Naive thymus-derived CD4-positive, alpha-beta T cell (primary cell): Measurements from ENCODE around the gene DCTD. TPM values are rescaled to one million over a fixed set of nuclear protein-coding genes. Genes with fewer than 3 reads are reported as not detected.

Experiments used
- ATAC-seq: fragments of 150-1000 bp; cut with Tn5 transposase; 2 replicates; pipeline ENCODE4 v1.10.0; 2021; ENCODE audit warnings: mild to moderate bottlenecking, moderate library complexity
- CTCF ChIA-PET: fragments of 350-600 bp; sonication (Branson Sonifier 250); formaldehyde crosslinking; loops from one replicate; lab custom pipeline; 2021; ENCODE audit warnings: antibody characterized with exemption; lab: Charles Lee
- POLR2A ChIA-PET: fragments of 350-600 bp; sonication (Branson Sonifier 250); formaldehyde crosslinking; loops from one replicate; lab custom pipeline; 2021; ENCODE audit warnings: antibody characterized with exemption, inconsistent platforms; lab: Charles Lee
- DNase-seq, 9 donors: peaks; one replicate each; pipeline versions ENCODE4 v3.0.0 to v3.0.0-alpha.2; 2020 to 2022; ENCODE audit warnings: mixed read lengths in 1 of 9
- H3K27ac ChIP-seq: one replicate; pipeline ENCODE4 v1.7.0; 2013; ENCODE audit warnings: mild to moderate bottlenecking, low read depth, low read length, moderate library complexity
- H3K27me3 ChIP-seq, 2 donors: one replicate each; pipeline ENCODE4 v1.7.0; 2013; ENCODE audit warnings: low read length in 2 of 2, mild to moderate bottlenecking in 2 of 2, moderate library complexity in 2 of 2; ENCODE audit not compliant: control insufficient read depth in 2 of 2, insufficient read depth in 2 of 2
- H3K36me3 ChIP-seq, 3 experiments: 1 replicate in 2 of 3; 2 replicates in 1 of 3; pipeline ENCODE4 v1.7.0; 2013; ENCODE audit warnings: low read length in 3 of 3, mild to moderate bottlenecking in 3 of 3, moderate library complexity in 1 of 3; ENCODE audit not compliant: insufficient read depth in 3 of 3, control insufficient read depth in 2 of 3
- H3K4me1 ChIP-seq, 2 donors: one replicate each; pipeline ENCODE4 v1.7.0; 2013; ENCODE audit warnings: low read length in 2 of 2, mild to moderate bottlenecking in 2 of 2, moderate library complexity in 1 of 2; ENCODE audit not compliant: control insufficient read depth in 2 of 2, insufficient read depth in 2 of 2
- H3K4me3 ChIP-seq: 2 replicates; pipeline ENCODE4 v1.7.0; 2013; ENCODE audit warnings: mild to moderate bottlenecking, low read length
- H3K9me3 ChIP-seq, 3 experiments: 1 replicate in 2 of 3; 2 replicates in 1 of 3; pipeline ENCODE4 v1.7.0; 2013; ENCODE audit warnings: low read length in 3 of 3; ENCODE audit not compliant: control insufficient read depth in 2 of 3
- H3K27ac Mint-ChIP-seq, 9 donors: one replicate each; pipeline ENCODE4 v1.8.0; 2020 to 2022; ENCODE audit warnings: mixed read lengths in 9 of 9, mild to moderate bottlenecking in 8 of 9, moderate library complexity in 5 of 9, inconsistent platforms in 2 of 9
- H3K27me3 Mint-ChIP-seq, 5 donors: one replicate each; pipeline ENCODE4 v1.8.0; 2021 to 2022; ENCODE audit warnings: mixed read lengths in 5 of 5, mild to moderate bottlenecking in 1 of 5
- H3K36me3 Mint-ChIP-seq, 5 donors: one replicate each; pipeline ENCODE4 v1.8.0; 2020 to 2022; ENCODE audit warnings: mixed read lengths in 5 of 5, mild to moderate bottlenecking in 3 of 5, inconsistent platforms in 1 of 5
- H3K4me1 Mint-ChIP-seq, 7 donors: one replicate each; pipeline ENCODE4 v1.8.0; 2020 to 2022; ENCODE audit warnings: mixed read lengths in 7 of 7, mild to moderate bottlenecking in 3 of 7, inconsistent platforms in 1 of 7
- H3K4me3 Mint-ChIP-seq, 10 donors: one replicate each; pipeline ENCODE4 v1.8.0; 2020 to 2022; ENCODE audit warnings: mild to moderate bottlenecking in 10 of 10, mixed read lengths in 10 of 10, moderate library complexity in 6 of 10, inconsistent platforms in 2 of 10
- H3K9me3 Mint-ChIP-seq, 11 donors: one replicate each; pipeline ENCODE4 v1.8.0; 2020 to 2022; ENCODE audit warnings: mixed read lengths in 11 of 11, mild to moderate bottlenecking in 4 of 11, inconsistent platforms in 1 of 11, moderate library complexity in 1 of 11
- intact Hi-C, 2 donors: fragments of 100-400 bp; cut with micrococcal nuclease; formaldehyde crosslinking; loops; one replicate each; pipeline ENCODE4 v1.15.1; 2023
- polyA plus RNA-seq, 2 donors: library from polyadenylated mRNA; unstranded; fragments of 300-500 nt; fragmentation: Illumina TruSeq; gene quantifications; one replicate each; pipeline ENCODE4 v1.2.3, GENCODE V29; 2021
- total RNA-seq, 6 experiments: library from RNA in 5 of 6; stranded (reverse) in 5 of 6; gene quantifications; 1 replicate in 5 of 6; 2 replicates in 1 of 6; pipeline ENCODE4 v1.2.3 and lab custom pipeline; 2021 to 2026

The DCTD gene
- total and polyA plus RNA-seq, 7 experiments from 2014 or later, result 61.4 to 84.7 (median 70.6) TPM

DNA sequence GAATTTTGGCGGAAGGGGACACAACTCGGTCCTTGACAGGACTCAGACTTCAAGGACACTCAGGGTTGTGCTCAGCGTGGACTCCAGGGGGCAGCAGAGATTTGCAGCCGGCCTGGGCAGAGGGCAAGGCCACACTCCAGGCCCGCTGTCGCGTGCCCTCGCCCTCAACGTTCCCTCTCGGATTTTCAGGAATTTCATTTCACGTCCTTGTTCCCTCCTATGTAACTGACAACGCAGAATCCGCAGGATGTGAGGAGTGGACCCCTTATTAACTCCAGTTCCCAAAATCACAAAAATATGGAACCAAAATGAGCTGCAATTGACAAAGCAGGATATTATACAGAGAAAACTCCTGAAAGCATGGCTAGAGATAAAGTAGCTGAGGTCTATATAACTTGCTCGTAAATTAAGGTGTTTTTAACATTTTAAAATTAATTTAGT is 21.0 kb upstream of the DCTD start:
- Histone ChIP-seq H3K4me3 (no peak overlapping the region), H3K9me3 (no peaks in the 10 kb centered on the region), H3K4me1 (no peaks in the 10 kb centered on the region), H3K27ac (no peak overlapping the region), H3K27me3 (no peaks in the 10 kb centered on the region), H3K36me3 (no peaks in the 10 kb centered on the region)
- peak; percentile 96 for ATAC-seq
- Mint-ChIP-seq H3K9me3 (no peaks in the 10 kb centered on the region), H3K4me1 (peaks cover 0 to 4% (median 0%) of the 10 kb centered on the region in 7 donors), H3K27me3 (peaks cover 12 to 27% (median 15%) of the 10 kb centered on the region in 5 donors), H3K27ac (no peak overlapping the region), H3K4me3 (peak overlapping the region in 1 of 10 donors; percentile 21), H3K36me3 (no peaks in the 10 kb centered on the region)
- ChIA-PET CTCF (interaction anchor here (0.5 to 3.1 kb wide), 10 partner anchors 11 to 442 kb away, joined by 3 to 16 read pairs (median 4); no protein-coding TSS in a partner anchor), POLR2A (no interaction called here)
- intact Hi-C loops, result loop anchor here (1.0 to 10.0 kb wide), 7 partner anchors 21 to 469 kb away; partner anchors contain the start of gene DCTD (in 1 of the 2)
- DNase-seq, result peak; percentile 26 to 76 (median 48)

DNA sequence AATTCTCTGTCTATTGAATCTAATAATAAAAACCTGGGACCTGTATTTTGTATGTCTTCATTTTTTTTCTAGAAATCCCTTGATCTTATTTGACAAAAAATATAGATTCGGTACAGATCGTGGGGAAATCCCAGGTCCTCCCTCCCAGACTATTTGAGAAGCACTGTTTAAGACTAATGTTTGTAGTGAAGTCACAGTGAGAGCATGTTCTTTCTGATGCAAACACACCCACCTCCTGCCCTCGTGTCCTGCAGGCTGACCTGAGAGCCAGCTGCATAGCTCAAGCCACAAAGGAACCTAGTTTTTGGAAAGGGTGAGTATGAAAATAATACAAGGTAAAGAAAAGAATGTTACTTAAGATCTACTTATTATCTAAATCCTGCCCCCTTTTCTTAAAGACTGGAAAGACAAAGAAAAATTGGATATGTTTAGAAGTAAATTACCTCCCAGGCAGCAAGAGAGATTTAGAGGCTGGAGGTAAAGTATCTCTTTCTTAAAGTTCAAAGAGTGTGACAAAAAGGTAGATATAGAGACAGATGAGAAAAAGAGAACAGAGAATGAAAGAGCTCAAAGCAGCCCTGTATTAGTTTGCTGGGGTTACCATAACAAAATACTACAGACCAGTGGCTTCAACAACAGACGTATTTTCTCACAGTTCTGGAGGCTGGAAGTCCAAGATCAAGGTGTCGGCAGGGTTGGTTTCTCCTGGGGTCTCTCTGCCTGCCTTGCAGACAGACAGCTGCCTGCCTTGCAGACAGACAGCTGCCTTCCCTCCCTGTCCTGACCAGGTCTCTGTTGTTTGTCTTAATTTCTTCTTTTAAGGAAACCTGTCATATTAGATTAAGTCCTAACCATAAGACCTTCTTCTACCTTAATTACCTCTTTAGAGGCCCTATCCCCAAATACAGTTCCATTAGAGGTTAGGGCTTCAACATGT is 20.4 kb upstream of the DCTD start:
- DNase-seq, result no peak

DNA sequence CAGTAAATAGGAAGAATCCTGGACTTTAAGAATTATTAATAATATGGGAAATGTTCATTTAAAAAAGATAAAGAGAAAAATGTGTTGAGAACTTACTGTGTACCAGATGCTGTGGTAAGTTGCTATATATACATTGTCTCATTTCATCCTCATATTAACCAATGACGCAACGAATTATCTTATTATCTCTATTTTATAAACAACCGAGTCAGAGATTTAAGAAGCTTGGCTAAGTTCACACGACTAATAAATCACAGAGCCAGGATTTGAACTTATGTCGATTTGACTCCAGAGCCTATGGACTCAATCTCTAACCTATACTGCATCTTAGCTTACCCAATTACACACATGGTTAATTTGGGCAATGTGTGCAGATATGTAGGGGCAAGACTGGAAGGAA is 15.5 kb upstream of the DCTD start:
- no peaks in the 10 kb centered on the region for H3K9me3 ChIP-seq
- no peak for ATAC-seq
- DNase-seq, result no peak
- no peaks in the 10 kb centered on the region for H3K27me3 ChIP-seq
- Mint-ChIP-seq H3K4me1 (no peaks in the 10 kb centered on the region), H3K27ac (no peak overlapping the region), H3K4me3 (no peak overlapping the region), H3K9me3 (no peaks in the 10 kb centered on the region), H3K36me3 (no peaks in the 10 kb centered on the region), H3K27me3 (peaks cover 0 to 19% (median 12%) of the 10 kb centered on the region in 5 donors)
- no peak overlapping the region for H3K27ac ChIP-seq
- no peak overlapping the region for H3K4me3 ChIP-seq
- CTCF ChIA-PET, result no interaction called here
- H3K4me1 ChIP-seq, result no peaks in the 10 kb centered on the region
- POLR2A ChIA-PET, result no interaction called here
- H3K36me3 ChIP-seq, result no peaks in the 10 kb centered on the region
- intact Hi-C loops, result loop anchor here in 1 of 2 donors (10.0 kb wide), 1 partner anchor 142 kb away; no protein-coding TSS in a partner anchor

More for the DNA sequence above, 20.4 kb upstream of the DCTD start:
- Histone ChIP-seq H3K9me3 (no peaks in the 10 kb centered on the region), H3K4me3 (no peak overlapping the region), H3K4me1 (no peaks in the 10 kb centered on the region), H3K27ac (no peak overlapping the region), H3K36me3 (no peaks in the 10 kb centered on the region), H3K27me3 (no peaks in the 10 kb centered on the region)
- CTCF ChIA-PET, result interaction anchor here (0.7 to 3.1 kb wide), 5 partner anchors 12 to 735 kb away, joined by 3 to 11 read pairs (median 4); no protein-coding TSS in a partner anchor
- Mint-ChIP-seq H3K36me3 (no peaks in the 10 kb centered on the region), H3K27ac (no peak overlapping the region), H3K9me3 (no peaks in the 10 kb centered on the region), H3K4me3 (no peak overlapping the region), H3K4me1 (peaks cover 0 to 4% (median 0%) of the 10 kb centered on the region in 7 donors), H3K27me3 (peaks cover 7 to 25% (median 15%) of the 10 kb centered on the region in 5 donors)
- intact Hi-C loops, result loop anchor here (1.0 to 10.0 kb wide), 7 partner anchors 20 to 470 kb away; partner anchors contain the start of gene DCTD (in 1 of the 2)
- POLR2A ChIA-PET, result interaction anchor here (0.6 kb wide), 1 partner anchor 283 kb away, joined by 3 read pairs; no protein-coding TSS in a partner anchor
- ATAC-seq, result peak; percentile 12

DNA sequence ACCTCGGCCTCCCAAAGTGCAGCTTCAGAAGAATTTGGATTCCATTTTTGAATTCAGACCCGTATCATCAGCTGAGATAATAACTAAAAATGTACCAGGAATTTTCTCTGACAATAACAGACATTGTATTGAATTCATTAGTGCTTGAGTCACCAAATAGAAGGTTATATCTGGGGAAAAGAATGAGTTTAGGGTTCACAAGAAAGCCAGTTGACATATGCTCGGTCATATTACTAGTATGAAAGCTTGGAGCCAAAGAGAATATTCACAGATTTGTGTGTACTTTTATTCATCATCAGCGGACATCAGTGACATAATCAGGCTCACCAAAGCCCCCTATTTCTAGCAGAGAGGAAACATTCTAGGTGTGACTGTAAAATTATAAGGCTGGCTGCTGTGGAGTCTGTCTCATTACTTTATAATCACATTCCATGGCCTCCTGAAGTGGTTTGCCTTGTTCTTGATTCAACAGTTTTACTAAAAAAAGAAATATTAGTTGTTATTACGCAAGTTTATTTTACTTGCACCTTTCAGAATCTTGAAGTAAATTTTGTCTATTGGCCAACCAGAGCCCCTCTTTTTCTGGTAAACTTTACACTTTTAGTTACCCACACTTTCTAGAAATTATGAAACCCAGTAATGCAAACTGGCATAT is 14.6 kb upstream of the DCTD start:
- no peaks in the 10 kb centered on the region for H3K9me3 Mint-ChIP-seq
- DNase-seq, result no peak
- H3K27me3 ChIP-seq, result no peaks in the 10 kb centered on the region
- no peaks in the 10 kb centered on the region for H3K36me3 ChIP-seq
- ChIA-PET POLR2A (no interaction called here), CTCF (interaction anchor here (0.8 kb wide), 1 partner anchor 14 kb away, joined by 4 read pairs; no protein-coding TSS in a partner anchor)
- H3K27me3 Mint-ChIP-seq, result peaks cover 0 to 19% (median 9%) of the 10 kb centered on the region in 5 donors
- H3K4me3 Mint-ChIP-seq, result no peak overlapping the region
- H3K4me3 ChIP-seq, result no peak overlapping the region
- H3K4me1 Mint-ChIP-seq, result no peaks in the 10 kb centered on the region
- no peak overlapping the region for H3K27ac Mint-ChIP-seq
- no peaks in the 10 kb centered on the region for H3K4me1 ChIP-seq
- no peaks in the 10 kb centered on the region for H3K36me3 Mint-ChIP-seq
- H3K27ac ChIP-seq, result no peak overlapping the region
- ATAC-seq, result no peak
- no peaks in the 10 kb centered on the region for H3K9me3 ChIP-seq
- intact Hi-C loops, result loop anchor here in 1 of 2 donors (10.0 kb wide), 1 partner anchor 143 kb away; no protein-coding TSS in a partner anchor

DNA sequence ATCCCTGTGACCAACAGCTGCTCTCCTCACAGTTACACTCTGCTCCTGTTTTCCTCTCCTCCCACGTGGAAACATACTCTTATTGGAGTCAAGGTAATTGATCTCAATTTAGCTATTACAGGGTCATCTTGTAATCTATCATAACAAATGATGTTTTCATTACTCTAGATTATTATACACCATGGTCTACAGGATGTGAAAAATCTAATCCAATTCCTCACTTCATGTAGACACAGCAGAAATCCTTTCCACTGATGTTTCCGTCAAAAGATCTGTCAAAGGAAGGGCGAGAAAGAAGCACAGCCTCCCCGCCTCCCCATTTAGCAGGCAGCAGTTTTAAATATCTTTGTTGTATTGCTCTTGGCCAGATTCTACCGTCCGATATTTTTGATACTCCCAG is 13.7 kb upstream of the DCTD start:
- ChIA-PET POLR2A (no interaction called here), CTCF (no interaction called here)
- Histone ChIP-seq H3K27me3 (no peaks in the 10 kb centered on the region), H3K36me3 (no peaks in the 10 kb centered on the region), H3K4me3 (no peak overlapping the region), H3K4me1 (no peaks in the 10 kb centered on the region), H3K9me3 (no peaks in the 10 kb centered on the region), H3K27ac (no peak overlapping the region)
- DNase-seq, result no peak
- ATAC-seq, result no peak
- H3K4me1 Mint-ChIP-seq, result no peaks in the 10 kb centered on the region
- intact Hi-C loops, result loop anchor here in 1 of 2 donors (10.0 kb wide), 1 partner anchor 144 kb away; no protein-coding TSS in a partner anchor
- H3K9me3 Mint-ChIP-seq, result no peaks in the 10 kb centered on the region
- peaks cover 0 to 16% (median 9%) of the 10 kb centered on the region in 5 donors for H3K27me3 Mint-ChIP-seq
- no peak overlapping the region for H3K4me3 Mint-ChIP-seq
- no peaks in the 10 kb centered on the region for H3K36me3 Mint-ChIP-seq
- no peak overlapping the region for H3K27ac Mint-ChIP-seq

DNA sequence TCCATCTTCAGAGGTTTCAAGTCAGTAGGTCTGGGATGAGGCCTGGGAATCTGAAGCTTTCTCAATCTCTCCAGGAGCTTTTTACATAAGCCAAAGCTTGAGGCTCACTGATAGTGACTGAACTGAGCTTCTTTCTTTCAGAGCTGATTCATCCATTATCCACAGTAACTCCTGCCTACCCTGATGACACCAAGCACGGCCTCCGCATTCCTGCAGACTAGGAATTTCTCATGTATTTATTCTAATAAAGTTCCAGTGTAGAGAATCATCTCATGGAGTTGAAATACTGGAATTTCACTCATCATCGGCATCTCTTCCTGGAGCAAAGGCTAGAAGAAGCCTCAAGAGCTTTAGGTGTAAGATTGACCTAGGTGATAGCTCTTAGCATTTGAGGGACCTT is 12.1 kb upstream of the DCTD start:
- ATAC-seq (no peak), DNase-seq (no peak)
- Mint-ChIP-seq H3K36me3 (no peaks in the 10 kb centered on the region), H3K4me1 (peaks cover 0 to 8% (median 0%) of the 10 kb centered on the region in 7 donors), H3K4me3 (no peak overlapping the region), H3K9me3 (no peaks in the 10 kb centered on the region), H3K27ac (no peak overlapping the region), H3K27me3 (peaks cover 0 to 20% (median 12%) of the 10 kb centered on the region in 5 donors)
- Histone ChIP-seq H3K4me1 (no peaks in the 10 kb centered on the region), H3K27ac (no peak overlapping the region), H3K9me3 (no peaks in the 10 kb centered on the region), H3K4me3 (no peak overlapping the region), H3K27me3 (no peaks in the 10 kb centered on the region), H3K36me3 (no peaks in the 10 kb centered on the region)
- CTCF ChIA-PET, result no interaction called here
- intact Hi-C loops, result loop anchor here (10.0 kb wide), 3 partner anchors 254 to 1624 kb away; no protein-coding TSS in a partner anchor
- POLR2A ChIA-PET, result no interaction called here
